Ammon's horn (tissue), 1 donor: ENCODE measurements around the gene SLU7.

ENCODE experiments used
- DNase-seq: peaks from one replicate; pipeline ENCODE4 v3.0.0-alpha.2; 2016; ENCODE audit warnings: low spot score

The SLU7 gene

DNA sequence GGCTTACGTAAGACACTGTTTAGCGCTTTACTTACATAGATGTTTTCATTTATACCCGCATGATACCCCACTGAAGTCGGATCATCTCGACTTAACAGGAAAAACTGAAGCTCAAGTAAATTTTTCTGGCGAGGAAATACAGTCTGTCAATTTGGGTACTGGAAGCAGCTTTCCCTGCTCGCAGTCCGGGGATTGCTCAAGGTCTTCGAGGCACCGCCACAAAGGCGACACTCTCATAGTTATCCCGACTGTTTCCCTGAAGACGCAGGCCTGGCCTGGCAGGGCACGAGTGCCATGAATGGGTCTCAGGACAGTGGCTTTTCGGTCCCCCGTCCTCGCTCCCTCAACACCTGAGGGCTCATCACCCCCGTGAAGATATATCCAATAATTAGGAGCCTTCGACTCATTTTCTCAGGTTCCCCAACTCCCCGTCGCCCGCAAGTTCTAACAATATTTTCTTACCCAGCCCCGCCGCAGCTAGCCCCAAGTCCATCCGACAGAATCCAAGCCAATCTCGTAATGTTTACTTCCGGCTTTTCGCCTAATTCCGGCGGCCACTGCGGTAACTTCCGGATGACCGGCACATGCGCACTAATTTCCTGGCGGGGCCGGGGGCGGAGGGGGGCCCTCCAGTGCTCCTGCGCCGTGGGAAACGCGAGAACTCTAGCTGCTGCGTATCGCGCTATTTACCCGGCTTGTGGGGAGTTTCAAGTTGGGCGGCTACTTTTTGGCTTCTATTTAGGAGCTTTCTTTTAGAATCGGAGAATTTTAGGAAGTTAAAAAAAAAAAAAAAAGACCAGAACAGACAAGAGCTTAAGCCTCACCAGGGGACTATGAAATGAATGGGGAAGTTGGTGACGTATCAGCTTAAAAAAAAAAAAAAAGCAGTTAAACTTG, at the start of gene SLU7:
Gene SLU7 (minus strand): TSS at position 521 of the 897 bp plus-strand sequence. CDS start 3,787 bp downstream, outside the sequence.
- peak; percentile 90 for DNase-seq

GRCh38 chr5:160468363-160468975, 49.6 kb upstream of the SLU7 start:
- no peak for DNase-seq

- DNase-seq = peak; percentile 51
Measured at GRCh38 chr5:160467555-160468362, 48.9 kb upstream of the SLU7 start.

GRCh38 chr5:160466889-160467554, 48.1 kb upstream of the SLU7 start:
- DNase-seq = no peak

GRCh38 chr5:160466116-160466515, 47.2 kb upstream of the SLU7 start:
- no peak for DNase-seq

DNA sequence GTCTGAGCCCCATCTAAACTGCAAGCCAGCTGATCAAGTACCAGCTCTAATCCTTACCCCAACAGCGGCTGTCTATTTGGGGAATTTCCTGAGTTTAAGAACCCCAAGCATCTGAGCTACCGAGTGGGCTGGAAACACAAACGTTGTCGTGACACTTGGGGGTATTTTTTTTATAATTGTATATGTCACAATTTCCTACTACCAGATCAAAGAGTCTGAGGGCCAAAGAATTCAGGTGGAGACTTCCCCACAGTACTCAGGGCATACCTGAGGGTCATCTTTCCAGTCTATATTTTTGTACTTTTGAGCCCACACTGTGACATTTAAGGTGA, 45.6 kb upstream of the SLU7 start:
- no peak for DNase-seq

GRCh38 chr5:160463740-160464465, 45.0 kb upstream of the SLU7 start:
- DNase-seq = no peak

DNA sequence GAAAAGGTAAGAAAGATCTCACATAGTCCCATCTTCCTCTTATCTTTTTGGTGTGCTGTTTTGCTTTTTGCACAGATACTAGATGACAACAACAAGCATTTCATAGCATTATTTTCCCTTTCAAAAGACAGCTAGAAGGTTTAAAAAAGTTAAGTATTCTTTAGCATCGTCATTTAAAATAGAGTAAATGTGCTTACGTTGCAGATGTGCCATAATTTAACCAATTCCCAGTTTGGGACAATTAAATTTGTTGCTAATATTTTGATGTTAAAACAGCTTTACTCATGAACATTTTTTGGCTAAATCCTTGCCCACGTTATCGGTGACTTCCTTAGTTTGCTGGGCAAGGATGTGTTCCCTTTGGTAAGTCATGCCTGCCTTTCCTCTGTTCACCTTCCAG, 44.3 kb upstream of the SLU7 start:
- DNase-seq = no peak

- DNase-seq = no peak
Measured at GRCh38 chr5:160462167-160462566, 43.3 kb upstream of the SLU7 start.

GRCh38 chr5:160461378-160461777, 42.5 kb upstream of the SLU7 start:
- no peak for DNase-seq

DNA sequence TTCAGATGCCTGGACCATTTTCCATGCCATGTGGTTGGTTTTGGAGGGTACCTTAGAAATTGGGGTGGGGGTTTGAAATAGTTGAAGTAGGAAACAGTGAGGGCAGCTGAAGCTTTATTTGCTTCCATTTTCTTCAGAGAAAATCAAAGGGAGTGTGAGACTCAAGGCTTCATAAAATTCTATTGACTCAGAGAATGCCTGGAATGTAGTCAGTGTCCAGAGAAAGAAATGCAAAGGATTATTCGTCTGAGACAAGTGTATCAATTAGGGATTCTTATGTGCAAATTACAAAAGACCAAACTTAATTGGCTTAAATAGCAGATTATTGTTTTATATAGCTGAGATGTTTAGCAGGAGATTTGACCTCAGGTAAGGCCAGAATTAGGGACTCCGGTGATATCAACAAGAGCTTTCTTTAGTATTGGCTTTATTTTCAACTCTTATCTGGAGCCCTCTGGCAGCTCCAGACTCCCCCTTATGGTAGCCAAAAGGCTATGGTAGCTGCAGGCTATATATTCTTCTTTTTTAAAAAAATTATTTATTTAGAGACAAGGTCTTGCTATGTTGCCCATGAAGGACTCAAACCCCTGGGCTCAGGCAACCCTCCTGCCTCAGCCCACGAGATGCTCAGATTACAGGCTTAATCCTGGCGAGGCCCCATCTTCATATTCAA, 41.6 kb upstream of the SLU7 start:
- no peak for DNase-seq

GRCh38 chr5:160458806-160459800, 40.2 kb upstream of the SLU7 start:
- DNase-seq = no peak

- DNase-seq = no peak
Measured at GRCh38 chr5:160457252-160457651, 38.4 kb upstream of the SLU7 start.

GRCh38 chr5:160456480-160457177, 37.7 kb upstream of the SLU7 start:
- no peak for DNase-seq

DNA sequence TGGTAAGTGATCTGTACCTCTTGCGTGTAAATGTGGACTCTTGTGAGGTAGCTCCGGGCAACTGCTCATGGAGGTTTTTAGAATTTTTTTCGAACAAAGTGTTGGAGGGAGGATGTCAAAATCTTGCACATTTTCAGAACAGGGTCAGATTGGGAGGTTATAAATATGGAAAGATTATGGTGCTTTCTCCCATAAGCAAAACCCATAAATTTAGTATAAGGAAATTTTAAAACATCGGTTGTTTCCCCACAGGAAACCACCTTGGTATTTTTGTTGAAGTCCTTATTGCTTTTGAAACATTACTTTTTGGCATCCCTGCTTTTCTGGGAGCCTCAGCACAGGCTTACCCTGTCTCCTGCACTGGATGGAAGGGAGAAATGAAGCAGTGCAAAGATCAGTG, 36.7 kb upstream of the SLU7 start:
- DNase-seq = no peak

GRCh38 chr5:160453751-160454150, 34.9 kb upstream of the SLU7 start:
- DNase-seq = no peak

GRCh38 chr5:160452795-160453194, 33.9 kb upstream of the SLU7 start:
- DNase-seq = no peak

GRCh38 chr5:160452036-160452435, 33.2 kb upstream of the SLU7 start:
- DNase-seq = no peak

DNA sequence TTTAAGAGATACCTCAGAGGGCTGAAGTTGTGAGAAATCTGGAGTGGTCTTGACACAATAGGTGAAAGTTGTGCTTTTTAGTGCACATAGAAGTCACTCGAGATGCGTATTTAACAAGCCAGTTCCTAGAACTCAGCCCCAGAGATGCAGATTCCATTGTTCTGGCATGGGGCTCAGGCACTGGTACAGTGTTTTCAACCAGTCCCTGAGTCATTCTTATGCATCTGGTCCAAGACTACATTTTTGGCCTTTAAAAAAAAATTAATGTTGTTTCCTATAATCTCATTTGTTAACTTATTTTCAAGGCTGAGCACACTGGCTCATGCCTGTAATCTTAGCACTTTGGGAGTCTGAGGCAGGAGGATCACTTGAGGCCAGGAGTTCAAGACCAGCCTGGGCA, 32.4 kb upstream of the SLU7 start:
- DNase-seq = no peak
